HEK293T (cell line): ENCODE measurements around the gene FGFR2.

ENCODE experiments used
- CTCF ChIA-PET: fragments of 350-600 bp; formaldehyde crosslinking; extraction: SDS; loops from one replicate; lab custom pipeline; 2021; ENCODE audit warnings: antibody characterized with exemption, inconsistent platforms; lab: Yijun Ruan, JAX
- POLR2A ChIA-PET: fragments of 350-600 bp; formaldehyde crosslinking; extraction: SDS; loops from one replicate; lab custom pipeline; 2020; ENCODE audit warnings: antibody characterized with exemption, inconsistent platforms; lab: Yijun Ruan, JAX
- DNase-seq: peaks from one replicate; pipeline ENCODE4 v3.0.0; 2012; ENCODE audit warnings: mixed read lengths; ENCODE audit errors: extremely low spot score
- ARNT ChIP-seq: fragments of 450-650 bp; IDR thresholded peaks from 2 replicates; pipeline ENCODE4 v1.6.1; 2017; ENCODE audit warnings: mild to moderate bottlenecking
- BHLHE40 ChIP-seq: fragments of 450-650 bp; IDR thresholded peaks from 2 replicates; pipeline ENCODE4 v1.6.1; 2016; ENCODE audit warnings: mild to moderate bottlenecking, moderate library complexity, borderline replicate concordance
- CTBP1 ChIP-seq: fragments of 450-650 bp; IDR thresholded peaks from 2 replicates; pipeline ENCODE4 v1.6.1; 2016; ENCODE audit warnings: borderline replicate concordance
- ELF4 ChIP-seq: fragments of 450-650 bp; IDR thresholded peaks from 2 replicates; pipeline ENCODE4 v1.6.1; 2017; ENCODE audit warnings: antibody characterized with exemption
- FOXA1 ChIP-seq: fragments of 450-650 bp; IDR thresholded peaks from 2 replicates; pipeline ENCODE4 v1.6.1; 2016; ENCODE audit warnings: mild to moderate bottlenecking
- FOXK2 ChIP-seq: fragments of 450-650 bp; IDR thresholded peaks from 2 replicates; pipeline ENCODE4 v1.6.1; 2016; ENCODE audit warnings: mild to moderate bottlenecking
- FOXM1 ChIP-seq: fragments of 450-650 bp; IDR thresholded peaks from 2 replicates; pipeline ENCODE4 v1.6.1; 2017; ENCODE audit warnings: mild to moderate bottlenecking, borderline replicate concordance
- HDGF ChIP-seq: fragments of 450-650 bp; IDR thresholded peaks from 2 replicates; pipeline ENCODE4 v1.6.1; 2017; ENCODE audit warnings: antibody characterized with exemption, borderline replicate concordance
- L3MBTL2 ChIP-seq: fragments of 450-650 bp; conservative IDR thresholded peaks from 2 replicates; pipeline ENCODE4 v1.6.1; 2016; ENCODE audit warnings: mild to moderate bottlenecking
- LEF1 ChIP-seq: fragments of 450-650 bp; IDR thresholded peaks from 2 replicates; pipeline ENCODE4 v1.6.1; 2017; ENCODE audit warnings: mild to moderate bottlenecking, borderline replicate concordance
- NFRKB ChIP-seq: fragments of 450-650 bp; IDR thresholded peaks from 2 replicates; pipeline ENCODE4 v1.6.1; 2016; ENCODE audit warnings: mild to moderate bottlenecking, moderate library complexity
- PKNOX1 ChIP-seq: fragments of 450-650 bp; IDR thresholded peaks from 2 replicates; pipeline ENCODE4 v1.6.1; 2016
- SP1 ChIP-seq: fragments of 450-650 bp; IDR thresholded peaks from 2 replicates; pipeline ENCODE4 v1.6.1; 2017
- SUZ12 ChIP-seq: fragments of 450-650 bp; IDR thresholded peaks from 2 replicates; pipeline ENCODE4 v1.6.1; 2016; ENCODE audit warnings: mild to moderate bottlenecking
- TARDBP ChIP-seq: fragments of 450-650 bp; IDR thresholded peaks from 2 replicates; pipeline ENCODE4 v1.6.1; 2016
- ZNF384 ChIP-seq: fragments of 450-650 bp; IDR thresholded peaks from 2 replicates; pipeline ENCODE4 v1.6.1; 2016

The FGFR2 gene

GRCh38 chr10:121444520-121445165, 153.6 kb downstream of the FGFR2 start:
- no peak for DNase-seq
- POLR2A ChIA-PET = no interaction called here
- TF ChIP-seq PKNOX1 (no peak), LEF1 (no peak), L3MBTL2 (no peak), FOXM1 (no peak), ELF4 (no peak), FOXA1 (no peak), FOXK2 (no peak), HDGF (no peak), NFRKB (no peak)
- CTCF ChIA-PET = no interaction called here

- CTCF ChIA-PET = no interaction called here
- no peak for DNase-seq
- POLR2A ChIA-PET = no interaction called here
- TF ChIP-seq SUZ12 (no peak), ELF4 (no peak), ZNF384 (no peak), NFRKB (no peak), L3MBTL2 (no peak), ARNT (no peak), CTBP1 (no peak), TARDBP (no peak), FOXK2 (no peak), SP1 (no peak), PKNOX1 (no peak), FOXM1 (no peak), BHLHE40 (no peak), FOXA1 (no peak)
Measured at GRCh38 chr10:121442086-121442935, 155.9 kb downstream of the FGFR2 start.

- DNase-seq = no peak
- TF ChIP-seq TARDBP = no peak
- TF ChIP-seq HDGF = no peak
- TF ChIP-seq CTBP1 = no peak
- no peak for TF ChIP-seq NFRKB
- TF ChIP-seq FOXK2 = no peak
- no peak for TF ChIP-seq L3MBTL2
- no peak for TF ChIP-seq ELF4
- TF ChIP-seq PKNOX1 = no peak
- TF ChIP-seq LEF1 = no peak
- TF ChIP-seq FOXA1 = no peak
- ChIA-PET CTCF (no interaction called here), POLR2A (no interaction called here)
Measured at GRCh38 chr10:121440461-121440860, 157.8 kb downstream of the FGFR2 start.

- TF ChIP-seq NFRKB (no peak), FOXK2 (no peak), ARNT (no peak), ZNF384 (no peak), SP1 (no peak), ELF4 (no peak), HDGF (no peak), SUZ12 (no peak), L3MBTL2 (no peak), PKNOX1 (no peak), BHLHE40 (no peak), FOXM1 (no peak), CTBP1 (no peak)
- CTCF ChIA-PET = interaction anchor here (1.4 kb wide), 1 partner anchor 11 kb away, joined by 4 read pairs; no protein-coding TSS in a partner anchor
- POLR2A ChIA-PET = no interaction called here
- DNase-seq = no peak
Measured at GRCh38 chr10:121438333-121438732, 159.9 kb downstream of the FGFR2 start.

GRCh38 chr10:121437596-121437995, 160.6 kb downstream of the FGFR2 start:
- no peak for TF ChIP-seq FOXA1
- no peak for TF ChIP-seq FOXK2
- no peak for TF ChIP-seq BHLHE40
- TF ChIP-seq TARDBP = no peak
- TF ChIP-seq NFRKB = no peak
- no peak for TF ChIP-seq ELF4
- no peak for TF ChIP-seq L3MBTL2
- TF ChIP-seq PKNOX1 = no peak
- no peak for TF ChIP-seq ZNF384
- no peak for TF ChIP-seq CTBP1
- TF ChIP-seq LEF1 = no peak
- TF ChIP-seq SP1 = no peak
- TF ChIP-seq FOXM1 = no peak
- TF ChIP-seq ARNT = no peak
- CTCF ChIA-PET = interaction anchor here (0.7 kb wide), 1 partner anchor 35 kb away, joined by 3 read pairs; no protein-coding TSS in a partner anchor

More at GRCh38 chr10:121437596-121437995, 160.6 kb downstream of the FGFR2 start:
- POLR2A ChIA-PET = no interaction called here
- DNase-seq = no peak
